Uterus (tissue), 2 donors: ENCODE measurements around the gene CTDSPL2.

Source experiments
- POLR2A ChIP-seq, 2 donors: fragments of 450-650 bp; IDR thresholded peaks; one replicate each; pipeline ENCODE4 v1.6.1; 2016; ENCODE audit warnings: antibody characterized with exemption in 2 of 2, mild to moderate bottlenecking in 1 of 2, moderate library complexity in 1 of 2
- TF ChIP-seq, protein P1 (sequence below), 4 experiments: fragments of 200-600 bp in 2 of 4; fragments of 450-650 bp in 2 of 4; sonication (generic) in 2 of 4; IDR thresholded peaks; one replicate each; pipeline ENCODE4 v1.5.1; 2016 to 2019; ENCODE audit warnings: antibody characterized with exemption in 4 of 4, mild to moderate bottlenecking in 2 of 4, moderate library complexity in 1 of 4

DNA sequence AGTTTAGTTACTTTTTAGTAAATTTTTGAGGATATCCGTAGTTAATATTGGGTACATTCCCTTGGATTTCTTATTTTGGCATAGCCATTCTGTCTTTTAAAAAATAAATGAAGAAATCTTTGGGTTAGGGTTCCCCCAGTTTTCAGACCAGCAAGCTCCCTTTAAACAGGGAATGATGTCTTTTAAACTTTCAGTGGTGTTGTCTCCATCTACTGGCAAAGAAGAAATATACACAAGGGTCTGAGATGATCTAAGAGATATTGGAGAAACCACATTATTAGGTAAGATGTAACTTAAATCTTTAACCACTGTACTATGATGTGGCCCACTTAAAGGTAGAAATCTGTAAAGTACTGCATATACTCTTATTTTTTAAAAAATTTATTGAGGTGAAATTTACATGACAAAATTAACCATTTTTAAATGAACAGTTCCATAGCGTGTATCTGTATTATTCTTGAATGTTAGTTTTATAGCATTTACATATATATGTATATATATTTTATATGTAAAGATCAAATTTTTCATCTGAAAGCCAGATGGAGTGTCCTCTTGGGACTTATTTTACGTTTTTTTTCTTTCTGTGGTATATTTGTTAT, 74.4 kb downstream of the CTDSPL2 start:
- TF ChIP-seq, protein P1, sequence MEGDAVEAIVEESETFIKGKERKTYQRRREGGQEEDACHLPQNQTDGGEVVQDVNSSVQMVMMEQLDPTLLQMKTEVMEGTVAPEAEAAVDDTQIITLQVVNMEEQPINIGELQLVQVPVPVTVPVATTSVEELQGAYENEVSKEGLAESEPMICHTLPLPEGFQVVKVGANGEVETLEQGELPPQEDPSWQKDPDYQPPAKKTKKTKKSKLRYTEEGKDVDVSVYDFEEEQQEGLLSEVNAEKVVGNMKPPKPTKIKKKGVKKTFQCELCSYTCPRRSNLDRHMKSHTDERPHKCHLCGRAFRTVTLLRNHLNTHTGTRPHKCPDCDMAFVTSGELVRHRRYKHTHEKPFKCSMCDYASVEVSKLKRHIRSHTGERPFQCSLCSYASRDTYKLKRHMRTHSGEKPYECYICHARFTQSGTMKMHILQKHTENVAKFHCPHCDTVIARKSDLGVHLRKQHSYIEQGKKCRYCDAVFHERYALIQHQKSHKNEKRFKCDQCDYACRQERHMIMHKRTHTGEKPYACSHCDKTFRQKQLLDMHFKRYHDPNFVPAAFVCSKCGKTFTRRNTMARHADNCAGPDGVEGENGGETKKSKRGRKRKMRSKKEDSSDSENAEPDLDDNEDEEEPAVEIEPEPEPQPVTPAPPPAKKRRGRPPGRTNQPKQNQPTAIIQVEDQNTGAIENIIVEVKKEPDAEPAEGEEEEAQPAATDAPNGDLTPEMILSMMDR (IDR thresholded peaks at IDR 0.05), result peak; percentile 32 to 60 (median 48)
- no peak for TF ChIP-seq POLR2A (IDR thresholded peaks at IDR 0.05)
